NCI-H1436 (cell line): ENCODE data around the gene FBXL22.
"Not testable (repeated sequence)": the region's sequence is repeated elsewhere in the genome, so short reads cannot be mapped to it uniquely, and the experiment has no call there.

ENCODE experiments used
- DNase-seq: peaks from one replicate; lab custom pipeline; 2025; lab: John Stamatoyannopoulos, UW

FBXL22 gene

DNA sequence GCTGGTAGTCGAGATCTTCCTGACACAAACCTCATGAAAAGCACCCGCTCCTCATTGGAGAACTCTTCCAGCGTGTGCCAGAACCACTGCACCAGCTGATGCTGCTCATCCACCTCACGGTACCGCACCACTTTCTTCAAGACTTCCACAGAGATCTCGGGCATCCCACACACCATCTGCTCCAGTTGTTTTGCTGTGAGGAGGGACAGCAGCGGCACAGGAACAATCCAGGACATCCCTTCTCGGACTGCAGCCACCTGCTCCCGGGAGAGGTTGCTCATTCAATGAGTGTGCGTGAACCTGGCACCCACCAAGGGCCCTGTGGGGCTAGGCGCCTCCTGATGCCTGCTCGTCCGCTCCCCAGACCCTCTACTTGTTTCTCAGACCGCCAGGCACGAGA is 15.1 kb downstream of the FBXL22 start:
- no peak for DNase-seq

DNA sequence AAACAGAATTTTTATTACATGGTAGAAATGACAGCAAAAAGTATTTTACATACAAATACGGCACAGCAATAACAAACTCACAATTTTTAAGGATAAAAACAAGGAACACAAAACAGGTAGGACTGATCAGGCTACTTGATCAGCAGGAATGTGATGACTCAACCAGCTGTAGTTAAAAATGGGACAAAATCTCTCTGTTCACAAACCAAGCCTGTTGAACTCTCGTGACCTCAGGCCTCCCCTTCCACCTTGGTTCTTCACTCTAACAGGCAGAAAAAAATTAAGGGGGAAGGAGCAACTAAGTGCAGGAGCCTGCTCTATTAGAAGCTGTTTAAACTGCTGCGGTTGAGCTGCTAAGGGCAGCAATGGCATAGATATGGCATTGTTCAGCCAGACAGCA is 18.7 kb downstream of the FBXL22 start:
- no peak for DNase-seq

DNA sequence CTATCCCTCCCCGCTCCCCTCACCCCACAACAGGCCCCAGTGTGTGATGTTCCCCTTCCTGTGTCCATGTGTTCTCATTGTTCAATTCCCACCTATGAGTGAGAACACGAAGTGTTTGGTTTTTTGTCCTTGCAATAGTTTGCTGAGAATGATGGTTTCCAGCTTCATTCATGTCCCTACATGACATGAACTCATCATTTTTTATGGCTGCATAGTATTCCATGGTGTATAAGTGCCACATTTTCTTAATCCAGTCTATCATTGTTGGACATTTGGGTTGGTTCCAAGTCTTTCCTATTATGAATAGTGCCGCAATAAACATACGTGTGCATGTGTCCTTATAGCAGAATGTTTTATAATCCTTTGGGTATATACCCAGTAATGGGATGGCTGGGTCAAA is 20.0 kb downstream of the FBXL22 start:
- not testable (repeated sequence) for DNase-seq

DNA sequence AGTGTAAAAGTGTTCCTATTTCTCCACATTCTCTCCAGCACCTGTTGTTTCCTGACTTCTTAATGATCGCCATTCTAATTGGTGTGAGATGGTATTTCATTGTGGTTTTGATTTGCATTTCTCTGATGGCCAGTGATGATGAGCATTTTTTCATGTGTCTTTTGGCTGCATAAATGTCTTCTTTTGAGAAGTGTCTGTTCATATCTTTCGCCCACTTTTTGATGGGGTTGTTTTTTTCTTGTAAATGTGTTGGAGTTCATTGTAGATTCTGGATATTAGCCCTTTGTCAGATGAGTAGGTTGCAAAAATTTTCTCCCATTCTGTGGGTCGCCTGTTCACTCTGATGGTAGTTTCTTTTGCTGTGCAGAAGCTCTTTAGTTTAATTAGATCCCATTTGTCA is 20.4 kb downstream of the FBXL22 start:
- not testable (repeated sequence) for DNase-seq

DNA sequence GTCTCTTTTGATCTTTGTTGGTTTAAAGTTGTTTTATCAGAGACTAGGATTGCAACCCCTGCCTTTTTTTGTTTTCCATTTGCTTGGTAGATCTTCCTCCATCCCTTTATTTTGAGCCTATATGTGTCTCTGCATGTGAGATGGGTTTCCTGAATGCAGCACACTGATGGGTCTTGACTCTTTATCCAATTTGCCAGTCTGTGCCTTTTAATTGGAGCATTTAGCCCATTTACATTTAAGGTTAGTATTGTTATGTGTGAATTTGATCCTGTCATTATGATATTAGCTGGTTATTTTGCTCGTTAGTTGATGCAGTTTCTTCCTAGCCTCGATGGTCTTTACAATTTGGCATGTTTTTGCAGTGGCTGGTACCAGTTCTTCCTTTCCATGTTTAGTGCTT is 23.6 kb downstream of the FBXL22 start:
- not testable (repeated sequence) for DNase-seq

DNA sequence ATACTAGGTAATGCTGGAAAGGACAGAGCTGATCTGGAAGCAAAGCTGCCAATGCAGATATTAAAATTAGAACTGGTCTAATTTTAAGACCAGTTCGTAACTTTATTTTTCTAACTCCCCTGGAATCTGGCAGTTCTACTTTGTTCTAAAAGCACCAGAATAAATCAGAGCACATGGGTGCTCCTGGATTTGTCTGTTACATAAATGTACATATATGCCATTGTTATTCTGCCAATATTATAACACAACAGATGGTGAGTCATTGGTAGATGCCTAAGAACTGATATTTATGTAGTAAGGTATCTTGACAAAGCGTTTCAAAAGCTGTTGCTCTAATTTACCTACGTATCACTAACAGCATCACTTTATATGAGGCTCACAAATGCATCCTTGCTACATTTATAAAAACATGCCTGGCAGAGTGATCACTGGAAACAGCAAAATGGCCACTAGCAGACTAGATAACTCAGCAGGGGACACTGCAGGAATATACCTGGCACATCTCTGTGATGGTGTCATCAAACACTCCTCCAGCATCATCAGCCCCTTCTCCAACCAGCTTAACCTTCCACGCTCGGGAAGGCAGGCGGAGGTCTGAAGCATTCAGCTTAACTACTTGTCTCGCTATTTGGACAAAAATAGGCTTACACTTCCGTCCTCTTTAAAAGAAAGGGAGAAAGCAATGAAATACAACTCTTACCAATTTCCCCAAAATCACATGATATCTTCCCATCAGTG is 26.2 kb downstream of the FBXL22 start:
- no peak for DNase-seq

DNA sequence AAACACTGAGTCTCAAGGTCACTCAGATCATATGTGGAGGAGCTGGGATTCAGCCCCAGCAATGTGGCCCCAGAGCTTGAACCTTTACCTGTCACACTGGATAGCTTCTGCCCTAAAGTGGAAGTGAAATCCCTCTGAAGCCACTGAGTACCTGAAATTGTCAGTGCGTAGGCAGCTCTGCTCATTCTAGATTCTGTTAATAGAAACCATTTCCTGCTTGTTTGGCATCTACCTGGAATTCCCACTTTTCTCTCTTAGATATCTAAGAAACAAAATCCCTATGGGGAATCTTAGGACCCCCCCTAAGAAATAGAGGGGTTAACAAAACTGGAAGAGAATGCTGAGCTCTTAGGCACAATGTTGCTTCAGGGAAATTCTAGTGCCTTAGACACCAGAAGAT is 29.8 kb downstream of the FBXL22 start:
- DNase-seq: no peak

DNA sequence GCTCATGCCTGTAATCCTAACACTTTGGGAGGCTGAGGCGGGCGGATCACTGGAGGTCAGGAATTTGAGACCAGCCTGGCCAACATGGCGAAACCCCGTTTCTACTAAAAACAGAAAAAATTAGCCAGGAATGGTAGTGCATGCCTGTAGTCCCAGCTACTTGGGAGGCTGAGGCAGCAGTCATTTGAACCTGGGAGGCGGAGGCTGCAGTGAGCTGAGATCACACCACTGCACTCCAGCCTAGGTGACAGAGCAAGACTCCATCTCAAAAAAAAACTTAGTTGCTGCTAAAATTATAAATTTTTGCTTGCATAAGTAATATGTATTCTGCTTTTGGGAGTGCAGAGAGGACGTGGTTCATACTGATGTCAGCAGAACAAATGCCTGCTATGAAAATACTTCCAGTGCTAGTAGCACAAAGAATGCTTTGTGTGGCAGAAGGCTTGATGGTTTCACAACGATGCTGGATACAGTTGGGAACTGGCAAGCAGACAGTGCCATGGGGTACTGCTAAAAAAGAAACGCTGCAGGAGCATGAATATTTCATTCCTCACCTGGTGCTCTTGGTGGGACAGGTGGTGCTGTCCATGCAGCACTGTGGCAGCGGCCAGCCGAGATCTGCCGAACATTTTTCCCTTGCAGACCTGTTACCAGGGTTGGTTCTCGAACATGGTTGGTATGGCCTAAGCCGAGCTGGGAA is 31.1 kb downstream of the FBXL22 start:
- no peak for DNase-seq

DNA sequence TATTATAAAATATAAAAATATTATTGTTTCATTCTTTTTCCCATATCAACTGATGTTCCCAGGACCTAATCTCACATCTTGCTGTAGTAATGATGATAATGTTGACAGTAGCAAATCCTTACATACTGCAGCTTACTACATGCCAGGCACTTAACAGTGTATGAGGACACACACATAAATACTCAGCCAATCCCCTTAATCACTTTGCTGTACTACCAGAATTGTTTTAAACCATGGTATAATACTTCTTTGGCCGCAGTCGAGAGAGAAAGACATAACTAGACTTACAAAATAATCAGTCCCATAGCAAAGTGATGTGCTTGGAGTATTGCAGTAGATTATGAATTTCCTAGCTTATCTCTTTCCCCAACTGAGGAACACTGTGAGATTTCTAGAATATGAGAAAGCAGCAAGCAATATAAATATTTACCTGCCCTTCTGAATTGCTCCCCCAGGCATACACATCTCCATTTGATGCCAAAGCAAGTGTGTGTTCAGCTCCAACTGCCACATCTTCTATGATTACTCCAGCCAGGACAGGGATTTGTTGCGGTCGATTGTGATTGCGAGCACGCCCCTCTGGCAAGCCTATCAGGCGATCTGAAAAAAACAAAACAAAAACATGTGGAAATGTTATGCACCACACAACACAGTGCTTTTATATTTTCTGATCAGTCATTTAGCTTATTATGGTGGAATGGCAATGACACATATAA is 33.0 kb downstream of the FBXL22 start:
- no peak for DNase-seq

DNA sequence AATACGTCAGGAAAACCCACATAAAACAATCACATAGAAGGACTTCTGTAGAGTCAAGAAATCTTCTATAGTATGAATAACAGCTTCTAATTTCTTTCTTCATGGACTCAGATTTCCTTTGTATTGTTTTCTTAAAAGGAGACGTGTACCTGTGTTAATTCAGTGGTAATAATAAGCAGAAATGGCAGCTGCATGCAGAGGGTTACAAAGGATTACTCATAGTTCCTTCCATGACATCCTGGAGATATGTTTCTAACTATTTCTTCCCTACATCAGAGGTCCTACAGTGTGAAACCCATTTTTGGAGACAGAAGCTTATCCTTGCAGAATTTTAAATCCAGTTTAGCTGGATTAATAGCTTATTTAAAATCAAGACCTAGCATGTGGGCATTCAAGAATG is 36.1 kb downstream of the FBXL22 start:
- no peak for DNase-seq

DNA sequence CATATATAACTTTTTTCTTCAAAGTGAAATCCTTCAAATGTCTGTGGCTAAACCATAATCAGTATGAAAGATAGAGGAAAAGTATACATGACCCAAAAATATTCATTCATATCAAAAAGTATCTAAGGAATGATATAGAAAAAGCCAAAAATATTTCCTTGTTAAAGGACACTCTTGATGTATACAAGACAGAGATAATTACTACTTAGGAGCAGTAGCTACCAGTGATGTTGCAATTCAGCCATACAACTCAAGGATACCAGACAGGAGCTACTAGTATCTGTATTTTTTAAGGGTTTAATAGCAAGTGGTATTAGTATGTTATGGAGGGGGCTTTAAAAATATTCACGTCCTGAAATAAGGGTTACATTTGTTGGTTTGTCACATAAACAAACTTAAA is 37.0 kb downstream of the FBXL22 start:
- DNase-seq: no peak

DNA sequence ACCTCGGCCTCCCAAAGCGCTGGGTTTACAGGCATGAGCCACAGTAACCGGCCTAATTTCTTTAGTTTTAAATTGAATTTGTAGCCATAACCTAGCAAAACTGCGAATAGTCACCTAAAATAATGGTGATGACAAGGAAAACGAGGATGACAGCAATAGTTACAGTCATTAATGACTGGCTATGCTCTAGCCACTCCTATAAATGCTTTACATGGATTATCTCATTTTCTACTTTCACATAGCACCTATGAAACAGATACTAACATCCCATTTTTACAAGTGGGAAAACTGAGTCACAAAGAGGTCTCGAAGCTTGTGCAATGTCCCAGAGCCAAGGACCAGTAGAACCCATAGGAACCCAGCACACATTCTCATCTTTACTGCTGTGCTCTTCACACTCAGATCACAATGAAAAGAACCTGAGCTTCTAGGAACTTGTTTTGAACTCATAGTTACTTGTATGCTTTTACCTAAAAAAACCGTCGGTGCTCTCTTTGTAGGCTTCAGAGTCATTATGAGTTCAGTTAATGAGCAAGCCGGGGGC is 39.4 kb downstream of the FBXL22 start:
- DNase-seq: no peak

DNA sequence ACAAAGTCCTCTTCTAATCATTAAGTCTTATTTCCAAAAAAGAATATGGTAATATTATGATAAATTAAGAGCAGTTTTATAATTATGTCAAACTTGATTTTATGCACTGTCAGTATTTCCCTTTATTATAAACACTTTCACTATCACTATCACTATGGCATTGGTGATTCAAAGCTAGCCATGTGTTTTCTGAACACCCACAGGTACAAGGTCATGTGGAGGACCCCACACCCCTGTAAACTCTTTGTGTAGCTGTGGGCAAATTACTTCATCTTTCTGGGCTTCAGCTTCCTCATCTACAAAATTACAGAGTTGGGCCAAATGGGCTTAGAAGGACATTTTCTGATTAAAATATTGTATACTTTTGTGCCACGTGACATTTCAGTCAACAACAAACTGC is 41.7 kb downstream of the FBXL22 start:
- no peak for DNase-seq

DNA sequence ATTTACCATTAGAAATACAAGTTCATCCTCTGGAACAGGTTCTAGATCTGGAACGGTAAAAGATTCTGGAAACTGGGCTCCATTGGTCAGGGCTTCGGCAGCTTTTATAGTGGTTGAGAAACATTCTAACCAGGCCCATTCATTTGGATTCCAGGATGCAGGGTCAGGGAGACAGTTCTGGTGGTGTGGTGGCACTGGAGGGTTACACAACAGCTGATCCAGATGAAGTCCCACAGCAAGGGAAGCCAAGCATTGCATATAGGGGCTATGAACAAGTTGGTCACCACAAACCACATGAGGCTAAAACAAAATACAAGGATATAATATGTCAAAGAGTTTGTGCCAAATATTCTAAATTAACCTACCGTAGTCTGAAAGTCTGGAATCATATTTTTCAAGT is 43.0 kb downstream of the FBXL22 start:
- no peak for DNase-seq
